Measurements from ENCODE around the gene TERT.
"Not testable (repeated sequence)": the region's sequence is repeated elsewhere in the genome, so short reads cannot be mapped to it uniquely, and the experiment has no call there.

The TERT gene

GRCh38 chr5:1330847-1331831 lies 36.3 kb upstream of the TERT start:
- no peak for DNase-seq (ENCODE audit: low spot score)

GRCh38 chr5:1330146-1330846 lies 35.4 kb upstream of the TERT start:
- DNase-seq (ENCODE audit: low spot score), result no peak

GRCh38 chr5:1329111-1329579 lies 34.3 kb upstream of the TERT start:
- no peak for DNase-seq (ENCODE audit: low spot score)

GRCh38 chr5:1328237-1329110 lies 33.6 kb upstream of the TERT start:
- DNase-seq (ENCODE audit: low spot score), result peak; percentile 39

GRCh38 chr5:1326901-1327756 lies 32.3 kb upstream of the TERT start:
- peak; percentile 24 for DNase-seq (ENCODE audit: low spot score)

GRCh38 chr5:1326532-1326875 lies 31.6 kb upstream of the TERT start:
- not testable (repeated sequence) for DNase-seq (ENCODE audit: low spot score)

GRCh38 chr5:1325870-1326531 lies 31.1 kb upstream of the TERT start:
- no peak for DNase-seq (ENCODE audit: low spot score)

- DNase-seq (ENCODE audit: low spot score), result no peak
Measured at GRCh38 chr5:1325191-1325741, 30.4 kb upstream of the TERT start.

- DNase-seq (ENCODE audit: low spot score), result no peak
Measured at GRCh38 chr5:1324719-1325190, 29.9 kb upstream of the TERT start.

GRCh38 chr5:1324301-1324700 lies 29.4 kb upstream of the TERT start:
- no peak for DNase-seq (ENCODE audit: low spot score)

- DNase-seq (ENCODE audit: low spot score), result no peak
Measured at GRCh38 chr5:1323803-1324173, 28.9 kb upstream of the TERT start.

GRCh38 chr5:1322955-1323802 lies 28.3 kb upstream of the TERT start:
- DNase-seq (ENCODE audit: low spot score), result no peak

GRCh38 chr5:1322036-1322900 lies 27.4 kb upstream of the TERT start:
- DNase-seq (ENCODE audit: low spot score), result no peak

- DNase-seq (ENCODE audit: low spot score), result no peak
Measured at GRCh38 chr5:1321576-1321975, 26.7 kb upstream of the TERT start.

- no peak for DNase-seq (ENCODE audit: low spot score)
Measured at GRCh38 chr5:1320436-1321344, 25.8 kb upstream of the TERT start.

GRCh38 chr5:1319436-1320256 lies 24.8 kb upstream of the TERT start:
- no peak for DNase-seq (ENCODE audit: low spot score)
